Stimulated activated CD8-positive, alpha-beta memory T cell treated with anti-CD3 and anti-CD28 coated beads, Interleukin-4, amount 100 ng/mL, for 48 hours (primary cell): ENCODE data around the gene FAXDC2.
A peak's percentile ranks its signal among the peaks of the same experiment; 100 is the strongest.
"Not testable (repeated sequence)": the region's sequence is repeated elsewhere in the genome, so short reads cannot be mapped to it uniquely, and the experiment has no call there.

Source experiments
- DNase-seq: peaks from one replicate; pipeline ENCODE4 v3.0.0-alpha.2; 2020

The FAXDC2 gene

GRCh38 chr5:154860765-154861164 lies 10.4 kb upstream of the FAXDC2 start:
- DNase-seq, result no peak

GRCh38 chr5:154860123-154860522 lies 9.7 kb upstream of the FAXDC2 start:
- DNase-seq, result peak; percentile 40

DNA sequence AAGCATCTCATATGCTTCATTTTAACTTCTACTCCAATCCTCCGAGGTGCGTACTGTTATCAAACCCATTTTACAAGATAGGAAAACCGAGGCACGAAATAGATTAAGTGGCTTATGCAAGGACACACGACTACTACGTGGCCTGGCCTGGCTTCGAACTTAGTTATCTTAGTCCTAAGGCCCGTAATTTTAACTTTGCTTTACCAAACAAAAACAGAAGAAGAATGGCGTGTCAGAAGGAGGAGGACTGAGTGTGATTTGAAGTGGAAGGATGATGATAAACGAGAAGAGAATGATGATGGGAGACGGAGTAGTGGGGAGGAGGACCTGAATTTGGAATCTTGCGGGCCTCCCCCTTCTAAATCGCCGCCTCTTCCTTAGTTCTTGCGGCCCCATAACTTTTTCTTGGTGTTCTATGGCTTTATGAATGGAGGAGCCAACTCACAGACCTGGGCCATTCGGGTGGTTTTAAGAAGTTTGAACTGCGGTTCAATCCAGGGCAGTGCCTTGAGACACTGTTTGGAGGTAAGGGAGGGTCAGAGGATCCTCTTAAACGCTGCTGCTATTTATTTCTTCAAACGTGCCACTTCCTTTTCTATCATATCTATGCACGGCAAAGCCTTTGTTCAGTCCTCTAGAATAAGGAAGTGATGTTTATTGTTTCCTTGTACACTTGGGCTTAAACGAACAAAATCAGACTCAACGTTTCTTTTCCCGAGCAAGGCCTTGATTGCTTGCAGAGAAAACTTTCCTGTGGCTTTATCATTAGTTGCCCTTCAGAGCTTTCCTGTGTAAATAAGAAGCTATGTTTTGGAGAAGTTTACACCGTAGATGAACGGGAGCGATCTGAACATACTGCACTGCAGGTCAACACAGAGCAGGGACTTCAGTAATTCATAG lies 8.8 kb upstream of the FAXDC2 start:
- DNase-seq, result no peak

DNA sequence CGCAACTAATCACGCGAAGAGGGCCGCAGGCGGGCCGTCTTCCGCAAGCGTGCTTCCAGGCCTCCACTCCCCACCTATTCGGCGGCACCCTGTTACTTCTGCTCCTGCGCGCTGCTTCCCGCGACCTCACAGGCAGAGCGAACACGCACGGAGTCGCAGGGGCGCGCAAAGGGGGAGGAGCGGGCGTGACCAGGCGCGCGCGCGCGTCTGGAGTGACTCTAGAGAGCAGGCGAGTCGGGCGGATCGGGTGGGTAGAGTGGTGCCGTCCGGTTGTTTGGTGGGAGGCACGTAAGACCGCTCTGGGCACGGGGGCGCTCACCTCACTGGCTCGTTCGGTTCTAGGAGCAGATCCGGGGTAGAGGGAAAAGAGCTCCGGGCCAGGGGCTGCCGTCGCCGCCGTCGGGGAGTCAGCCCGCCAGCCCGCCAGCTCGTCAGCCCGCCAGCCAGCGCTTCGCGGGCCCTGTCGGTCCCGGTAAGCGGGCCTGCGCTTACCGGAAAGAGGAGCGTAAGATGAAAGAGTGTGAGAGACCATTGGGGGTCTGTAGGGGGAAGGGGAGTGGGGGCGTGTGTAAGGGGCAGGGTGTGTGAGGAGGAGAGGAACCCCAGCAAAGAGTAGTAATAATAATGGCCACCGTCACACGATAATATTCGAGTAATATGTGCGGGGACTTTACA lies 8.0 kb upstream of the FAXDC2 start, which contains the start of gene CNOT8:
CNOT8 (plus strand) TSS at position 331 of the 675 bp plus-strand sequence. CDS start 4,652 bp downstream, outside the sequence.
- DNase-seq, result peak; percentile 98

DNA sequence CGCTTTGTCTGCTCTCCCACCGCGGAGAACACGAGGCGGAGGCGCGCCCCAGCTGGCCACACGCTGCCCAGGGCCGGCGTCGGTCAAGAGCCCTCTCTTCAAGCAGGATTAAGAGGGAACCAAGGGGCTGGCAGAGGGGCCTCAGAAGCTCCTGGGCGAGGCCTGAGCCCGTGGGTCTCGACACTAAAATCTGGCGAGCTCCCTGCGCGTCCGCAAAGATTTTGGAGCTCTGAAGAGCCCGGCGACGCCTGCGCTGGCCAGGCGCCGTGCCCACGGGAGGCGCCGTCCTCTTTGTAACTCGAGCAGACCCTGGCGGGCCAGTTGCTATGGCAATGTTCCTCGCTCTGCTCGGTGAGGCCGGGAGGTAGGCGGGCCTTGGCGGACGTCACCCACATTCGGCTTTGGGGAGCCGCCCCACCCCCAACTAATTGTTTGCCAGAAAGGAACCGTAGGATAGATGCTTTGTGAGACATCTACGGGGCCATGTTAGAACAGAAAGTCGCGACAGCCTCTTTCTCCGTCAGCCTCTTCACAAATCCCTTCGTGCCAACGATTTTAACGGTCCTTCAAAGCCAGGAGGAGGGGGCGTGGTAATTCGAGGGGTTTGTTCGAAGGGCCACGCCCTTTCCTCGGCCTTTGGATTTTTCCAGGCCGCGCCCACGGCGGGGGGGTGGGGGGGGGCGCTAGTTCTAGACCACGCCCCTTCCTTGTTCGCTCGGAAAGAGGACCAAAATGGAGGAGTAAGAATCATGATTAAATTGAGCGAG lies 7.3 kb upstream of the FAXDC2 start:
- peak; percentile 88 for DNase-seq

- no peak for DNase-seq
Observed at GRCh38 chr5:154851351-154851750, 948 bp upstream of the FAXDC2 start.

DNA sequence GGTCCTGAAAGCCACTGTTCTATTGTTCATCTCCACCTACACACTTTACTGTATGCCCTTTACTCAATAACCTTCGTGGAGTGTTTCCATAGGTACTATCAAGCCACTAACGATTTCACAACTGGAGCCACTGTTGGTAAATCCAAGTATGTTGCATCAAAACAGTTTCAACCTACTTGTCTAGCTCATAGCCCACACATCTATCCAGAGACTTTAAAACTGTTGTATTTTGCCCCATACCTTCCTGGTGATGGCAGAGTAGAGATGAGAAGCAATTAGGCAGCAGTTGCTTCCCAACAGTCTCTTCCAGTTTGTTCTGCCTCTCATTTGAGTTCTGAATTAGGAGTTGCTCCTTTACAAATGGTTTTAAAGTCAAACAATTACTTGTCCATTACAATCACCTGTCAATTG lies 607 bp downstream of the FAXDC2 start:
- no peak for DNase-seq

GRCh38 chr5:154849264-154849785 lies 1.1 kb downstream of the FAXDC2 start:
- DNase-seq, result no peak

GRCh38 chr5:154844809-154845208 lies 5.6 kb downstream of the FAXDC2 start:
- no peak for DNase-seq

GRCh38 chr5:154842689-154843530 lies 7.5 kb downstream of the FAXDC2 start:
- no peak for DNase-seq

DNA sequence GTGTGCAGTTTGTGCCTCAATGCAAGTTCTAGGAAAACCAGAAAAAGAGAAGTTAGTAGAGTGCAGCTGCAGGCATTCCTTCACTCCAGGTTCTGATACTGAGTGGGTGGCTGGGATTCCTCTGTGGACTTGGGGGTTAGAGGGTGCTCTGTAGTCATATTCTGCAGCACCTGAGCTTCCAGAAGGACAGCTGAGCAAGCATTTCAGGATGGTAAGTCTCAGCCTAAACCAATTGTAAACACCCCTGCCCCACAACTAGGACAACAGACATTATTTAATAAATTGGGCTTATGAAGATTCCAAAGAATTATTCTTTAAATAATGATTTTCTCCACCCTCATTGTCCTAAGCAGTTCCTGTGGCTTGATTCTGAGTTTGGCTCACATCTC lies 9.1 kb downstream of the FAXDC2 start:
- DNase-seq, result no peak

- no peak for DNase-seq
Observed at GRCh38 chr5:154840435-154841272, 9.7 kb downstream of the FAXDC2 start.

- no peak for DNase-seq
Observed at GRCh38 chr5:154837009-154837901, 13.1 kb downstream of the FAXDC2 start.

- no peak for DNase-seq
Observed at GRCh38 chr5:154836225-154836624, 14.2 kb downstream of the FAXDC2 start.

DNA sequence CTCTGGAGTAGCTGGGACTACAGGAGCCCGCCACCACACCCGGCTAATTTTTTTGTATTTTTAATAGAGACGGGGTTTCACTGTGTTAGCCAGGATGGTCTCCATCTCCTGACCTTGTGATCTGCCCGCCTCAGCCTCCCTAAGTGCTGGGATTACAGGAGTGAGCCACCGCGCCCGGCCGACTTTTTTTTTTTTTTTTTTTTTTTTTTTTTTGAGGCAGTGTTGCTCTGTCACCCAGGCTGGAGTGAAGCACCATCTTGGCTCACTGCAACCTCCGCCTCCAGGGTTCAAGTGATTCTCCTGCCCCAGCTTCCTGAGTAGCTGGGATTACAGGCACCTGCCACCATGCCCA lies 14.7 kb downstream of the FAXDC2 start:
- not testable (repeated sequence) for DNase-seq

- DNase-seq, result no peak
Observed at GRCh38 chr5:154834053-154834452, 16.4 kb downstream of the FAXDC2 start.

- DNase-seq, result not testable (repeated sequence)
Observed at GRCh38 chr5:154832804-154833203, 17.6 kb downstream of the FAXDC2 start.

DNA sequence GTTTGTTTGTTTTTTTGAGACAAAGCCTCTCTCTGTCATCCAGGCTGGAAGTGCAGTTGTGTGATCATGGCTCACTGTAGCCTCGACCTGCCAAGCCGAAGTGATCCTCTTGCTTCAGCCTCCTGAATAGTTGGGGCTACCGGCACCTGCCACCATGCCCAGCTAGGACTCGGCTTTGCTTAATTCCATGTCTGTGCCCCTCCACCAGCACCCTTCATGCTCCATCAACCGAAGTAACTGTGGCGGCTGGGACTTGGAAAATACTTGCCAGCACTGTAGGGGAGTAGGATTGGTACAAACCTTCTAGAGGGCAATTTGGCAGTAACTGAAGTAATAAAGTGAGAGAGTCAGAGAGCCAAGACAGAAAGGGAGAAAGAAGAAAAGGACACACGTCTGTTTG lies 19.0 kb downstream of the FAXDC2 start:
- DNase-seq, result no peak

- no peak for DNase-seq
Observed at GRCh38 chr5:154830596-154830995, 19.8 kb downstream of the FAXDC2 start.

- DNase-seq, result no peak
Observed at GRCh38 chr5:154830219-154830595, 20.2 kb downstream of the FAXDC2 start.
